ENCODE data around the gene FOSL1. TPM values are rescaled to one million over a fixed set of nuclear protein-coding genes. Genes with fewer than 3 reads are reported as not detected.

Gene FOSL1
- total and polyA plus RNA-seq, 11 donors, result 0.22 to 48.1 (median 1.5) TPM

GRCh38 chr11:65867284-65868071, 32.7 kb downstream of the FOSL1 start:
- 56 to 65% (median 60%) methylated on average over 28 to 29 of the region's 29 CpGs for WGBS, 4 donors
- DNase-seq (peak in 2 of 5 donors; percentile 17 to 54), ATAC-seq (no peak)
- TF ChIP-seq POLR2A (IDR thresholded peaks at IDR 0.05) (no peak), CTCF (IDR thresholded peaks at IDR 0.05) (no peak)
- Histone ChIP-seq H3K27ac (no peak overlapping the region), H3K36me3 (peaks cover 0 to 82% (median 73%) of the 10 kb centered on the region in 9 donors), H3K27me3 (no peaks in the 10 kb centered on the region), H3K9me3 (no peaks in the 10 kb centered on the region), H3K4me1 (peaks cover 0 to 38% (median 19%) of the 10 kb centered on the region in 12 donors), H3K4me3 (no peak overlapping the region)
- intact Hi-C loops (cut with DNase I), result loop anchor here in 1 of 10 donors (10.0 kb wide), 1 partner anchor 477 kb away; the partner anchor contains the start of genes B4GAT1 and BRMS1

- no peak for TF ChIP-seq CTCF (IDR thresholded peaks at IDR 0.05)
- no peak for TF ChIP-seq POLR2A (IDR thresholded peaks at IDR 0.05)
- intact Hi-C loops (cut with DNase I), result loop anchor here in 1 of 10 donors (10.0 kb wide), 1 partner anchor 478 kb away; the partner anchor contains the start of genes B4GAT1 and BRMS1
- H3K4me3 ChIP-seq, result no peak overlapping the region
- H3K36me3 ChIP-seq, result peaks cover 0 to 89% (median 81%) of the 10 kb centered on the region in 9 donors
- H3K27ac ChIP-seq, result no peak overlapping the region
- 78 to 86% (median 83%) methylated on average over 12 to 21 of the region's 21 CpGs for WGBS, 4 donors
- no peaks in the 10 kb centered on the region for H3K9me3 ChIP-seq
- H3K4me1 ChIP-seq, result peaks cover 2 to 38% (median 24%) of the 10 kb centered on the region in 12 donors
- no peaks in the 10 kb centered on the region for H3K27me3 ChIP-seq
- ATAC-seq (no peak), DNase-seq (peak in 2 of 5 donors; percentile 10 to 49)
Measured at GRCh38 chr11:65866509-65867283, 33.5 kb downstream of the FOSL1 start.

- intact Hi-C loops (cut with DNase I), result loop anchor here in 1 of 10 donors (10.0 kb wide), 1 partner anchor 479 kb away; the partner anchor contains the start of genes B4GAT1 and BRMS1
- Histone ChIP-seq H3K4me1 (peaks cover 0 to 38% (median 22%) of the 10 kb centered on the region in 12 donors), H3K27me3 (no peaks in the 10 kb centered on the region), H3K4me3 (no peak overlapping the region), H3K9me3 (no peaks in the 10 kb centered on the region), H3K27ac (no peak overlapping the region), H3K36me3 (peaks cover 0 to 93% (median 83%) of the 10 kb centered on the region in 9 donors)
- no peak for ATAC-seq
- TF ChIP-seq CTCF (IDR thresholded peaks at IDR 0.05) (no peak), POLR2A (IDR thresholded peaks at IDR 0.05) (no peak)
- DNase-seq, result peak in 2 of 5 donors; percentile 10 to 33
- 77 to 92% (median 85%) methylated on average over 5 to 9 of the region's 9 CpGs for WGBS, 4 donors
Measured at GRCh38 chr11:65865550-65866172, 34.5 kb downstream of the FOSL1 start.

All from heart left ventricle (tissue), 16 donors.